ENCODE results near the gene CPEB2. TPM values are rescaled to one million over a fixed set of nuclear protein-coding genes. Genes with fewer than 3 reads are reported as not detected.

Gene CPEB2
- total RNA-seq, 2 experiments from 2014 or later: 9.5 to 9.8 TPM

DNA sequence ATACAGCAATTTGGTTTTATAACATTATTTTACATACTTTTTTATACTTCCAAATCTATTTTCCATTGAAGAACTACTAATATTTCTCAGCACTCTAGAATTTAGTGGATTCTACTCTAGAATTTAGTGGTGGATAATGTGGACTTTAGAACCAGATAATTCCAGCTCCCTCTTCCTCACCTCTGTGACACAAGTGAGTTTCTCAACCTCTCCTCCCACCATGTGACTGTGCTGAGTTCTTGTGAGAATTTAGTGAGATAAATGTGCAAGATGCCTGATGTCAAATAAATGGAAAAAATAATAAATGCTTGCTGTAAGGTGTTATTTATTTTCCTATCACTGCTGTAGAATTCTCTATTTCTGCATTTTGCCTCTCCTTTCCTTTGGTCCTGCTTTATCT lies 107.3 kb downstream of the CPEB2 start:
- Mint-ChIP-seq H3K27ac (no peak overlapping the region), H3K9me3 (no peaks in the 10 kb centered on the region), H3K27me3 (no peaks in the 10 kb centered on the region), H3K36me3 (no peaks in the 10 kb centered on the region), H3K4me1 (ENCODE audit: low read depth) (no peaks in the 10 kb centered on the region), H3K4me3 (no peak overlapping the region)
- DNase-seq: no peak
- intact Hi-C loops (cut with micrococcal nuclease): no loop called here
- ChIA-PET POLR2A (no interaction called here), CTCF (no interaction called here)

DNA sequence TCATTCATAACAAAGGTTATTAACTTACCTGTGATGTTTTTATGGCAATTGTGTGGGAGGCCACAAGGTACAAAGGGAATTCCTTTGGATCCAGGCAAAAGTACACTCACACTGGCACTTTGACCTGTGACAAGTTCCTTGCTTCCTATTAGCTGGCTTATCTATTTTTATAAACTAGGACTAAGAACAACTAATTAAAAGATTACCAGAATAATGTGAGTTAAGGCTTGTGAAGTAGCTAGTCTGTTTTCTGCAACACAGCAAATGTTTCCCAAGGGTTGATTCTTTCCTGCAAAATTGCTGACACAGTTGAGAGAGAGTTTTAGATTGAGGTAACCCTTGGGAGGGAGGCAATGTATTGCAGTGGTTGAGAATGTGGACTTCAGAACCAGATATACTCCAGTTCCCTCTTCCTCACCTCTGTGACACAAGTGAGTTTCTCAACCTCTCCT lies 107.9 kb downstream of the CPEB2 start:
- Mint-ChIP-seq H3K4me3 (no peak overlapping the region), H3K9me3 (no peaks in the 10 kb centered on the region), H3K36me3 (no peaks in the 10 kb centered on the region), H3K27ac (no peak overlapping the region), H3K27me3 (peaks cover under 1% of the 10 kb centered on the region), H3K4me1 (ENCODE audit: low read depth) (no peaks in the 10 kb centered on the region)
- ChIA-PET POLR2A (no interaction called here), CTCF (no interaction called here)
- no peak for DNase-seq
- intact Hi-C loops (cut with micrococcal nuclease): no loop called here

DNA sequence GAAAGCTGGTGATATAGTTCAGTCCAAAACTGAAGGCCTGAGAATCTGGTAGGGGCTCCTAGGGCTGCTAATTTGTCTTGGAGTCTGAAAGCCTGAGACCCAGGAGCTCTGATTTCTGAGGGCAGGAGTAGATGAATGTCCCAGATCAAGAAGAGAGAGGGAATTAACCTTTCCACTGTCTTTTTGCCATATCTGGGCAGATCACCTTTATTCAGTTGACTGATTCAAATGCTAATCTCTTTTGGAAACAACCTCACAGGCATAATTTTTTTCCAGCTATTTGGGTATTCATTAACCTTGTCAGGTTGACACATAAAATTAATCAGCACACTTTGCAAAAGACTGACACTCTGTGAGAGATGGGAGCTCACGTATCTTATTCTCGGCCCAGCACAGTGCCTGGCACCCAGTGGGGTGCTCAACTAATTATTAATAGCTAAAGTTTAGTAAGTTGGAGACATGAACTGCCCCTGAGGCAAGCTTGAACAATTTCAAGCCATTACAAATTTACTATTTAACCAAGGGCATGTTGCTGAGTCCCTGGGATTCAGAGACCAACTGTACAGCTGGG lies 114.3 kb downstream of the CPEB2 start:
- peaks cover 14% of the 10 kb centered on the region for H3K9me3 Mint-ChIP-seq
- peaks cover 4% of the 10 kb centered on the region for H3K36me3 Mint-ChIP-seq
- no peak overlapping the region for H3K4me3 Mint-ChIP-seq
- no peak overlapping the region for H3K27ac Mint-ChIP-seq
- POLR2A ChIA-PET: no interaction called here
- CTCF ChIA-PET: no interaction called here
- H3K27me3 Mint-ChIP-seq: peaks cover 17% of the 10 kb centered on the region
- no peak for DNase-seq
- H3K4me1 Mint-ChIP-seq (ENCODE audit: low read depth): peaks cover 10% of the 10 kb centered on the region
- intact Hi-C loops (cut with micrococcal nuclease): loop anchor here (2.0 to 5.0 kb wide), 2 partner anchors 66 to 114 kb away; partner anchors contain the start of gene CPEB2

DNA sequence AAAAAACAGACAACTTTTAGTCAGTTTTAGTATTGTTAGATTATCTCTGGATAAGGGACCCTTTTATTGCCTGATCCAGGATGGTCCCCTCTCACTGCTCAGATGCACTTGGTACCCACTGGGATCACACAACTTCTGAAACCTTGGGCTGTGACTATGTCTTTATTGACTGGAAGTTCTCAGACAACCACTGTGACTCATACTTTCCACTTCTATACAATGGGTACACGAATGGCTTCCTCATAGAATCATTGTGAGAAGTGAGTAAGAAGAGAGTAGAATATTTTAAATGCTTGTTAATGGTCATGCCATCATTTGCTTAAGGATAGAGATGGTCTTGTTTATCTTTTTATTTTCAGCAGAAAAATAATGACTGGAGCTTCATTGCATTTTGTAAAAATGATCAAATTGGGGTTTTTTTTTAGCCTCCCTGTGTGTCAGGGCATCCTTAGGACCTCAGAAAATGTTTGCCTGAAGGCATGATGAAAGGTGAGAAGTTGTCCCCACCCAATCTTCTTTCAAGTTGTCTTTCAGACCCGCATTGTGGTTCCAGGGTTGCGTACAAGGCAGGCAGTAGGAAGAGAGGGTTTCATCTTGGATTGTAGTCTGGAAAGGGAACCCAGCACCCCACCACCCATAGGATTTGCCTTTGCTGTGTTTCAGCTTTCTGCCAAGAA lies 115.1 kb downstream of the CPEB2 start:
- CTCF ChIA-PET: no interaction called here
- peak; percentile 19 for DNase-seq
- Mint-ChIP-seq H3K4me3 (no peak overlapping the region), H3K36me3 (peaks cover 4% of the 10 kb centered on the region), H3K27ac (no peak overlapping the region), H3K4me1 (ENCODE audit: low read depth) (peaks cover 10% of the 10 kb centered on the region), H3K27me3 (peaks cover 19% of the 10 kb centered on the region), H3K9me3 (peaks cover 16% of the 10 kb centered on the region)
- POLR2A ChIA-PET: no interaction called here
- intact Hi-C loops (cut with micrococcal nuclease): loop anchor here (2.0 to 5.0 kb wide), 2 partner anchors 65 to 115 kb away; partner anchors contain the start of gene CPEB2

GRCh38 chr4:15118292-15118691 lies 116.0 kb downstream of the CPEB2 start:
- CTCF ChIA-PET: no interaction called here
- H3K27ac Mint-ChIP-seq: no peak overlapping the region
- H3K4me3 Mint-ChIP-seq: no peak overlapping the region
- peaks cover 10% of the 10 kb centered on the region for H3K4me1 Mint-ChIP-seq (ENCODE audit: low read depth)
- H3K9me3 Mint-ChIP-seq: peaks cover 16% of the 10 kb centered on the region
- peaks cover 19% of the 10 kb centered on the region for H3K27me3 Mint-ChIP-seq
- POLR2A ChIA-PET: no interaction called here
- intact Hi-C loops (cut with micrococcal nuclease): loop anchor here (5.0 kb wide), 1 partner anchor 116 kb away; the partner anchor contains the start of gene CPEB2
- peaks cover 4% of the 10 kb centered on the region for H3K36me3 Mint-ChIP-seq
- no peak for DNase-seq

All from activated CD4-positive, alpha-beta memory T cell treated with anti-CD3 and anti-CD28 coated beads for 36 hours (primary cell).